HTERT RPE-1 (cell line): ENCODE measurements around the gene ALPI.

Experiments
- in situ Hi-C: fragments of 300-500 bp; cut with MboI; formaldehyde crosslinking; loops from 4 replicates; pipeline ENCODE4 v1.14.3; 2020; ENCODE audit warnings: low sequenced_read_pairs

The ALPI gene

DNA sequence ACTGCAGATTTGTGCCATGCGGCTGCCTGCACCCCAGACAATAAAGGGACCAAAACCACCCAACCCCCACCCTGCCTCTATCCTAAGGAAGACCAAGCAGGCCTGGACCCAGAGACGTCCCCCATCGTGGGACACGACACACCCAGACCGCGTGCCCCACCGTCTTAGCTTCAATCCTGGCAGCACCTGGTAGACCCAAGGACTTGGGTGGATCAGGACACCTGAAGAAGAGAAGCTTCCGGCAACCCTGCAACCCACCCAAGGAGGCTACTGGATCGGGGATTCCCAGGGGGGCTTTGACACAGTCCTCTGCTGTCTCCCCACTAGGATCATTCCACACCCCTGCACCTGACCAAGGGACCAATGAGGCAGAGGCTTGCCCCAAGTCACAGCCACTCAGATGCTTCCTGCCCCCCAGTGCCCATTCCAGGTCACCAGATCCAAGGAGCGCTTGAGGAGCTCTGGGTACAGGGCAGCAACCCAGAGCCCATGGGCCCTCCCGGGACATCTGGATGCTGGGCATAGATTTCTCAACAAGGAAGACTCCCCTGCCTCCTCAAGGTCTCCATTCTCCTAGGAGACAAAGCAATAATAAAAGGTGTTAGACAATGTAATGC is 3.6 kb downstream of the ALPI start:
- in situ Hi-C loops, result no loop called here

DNA sequence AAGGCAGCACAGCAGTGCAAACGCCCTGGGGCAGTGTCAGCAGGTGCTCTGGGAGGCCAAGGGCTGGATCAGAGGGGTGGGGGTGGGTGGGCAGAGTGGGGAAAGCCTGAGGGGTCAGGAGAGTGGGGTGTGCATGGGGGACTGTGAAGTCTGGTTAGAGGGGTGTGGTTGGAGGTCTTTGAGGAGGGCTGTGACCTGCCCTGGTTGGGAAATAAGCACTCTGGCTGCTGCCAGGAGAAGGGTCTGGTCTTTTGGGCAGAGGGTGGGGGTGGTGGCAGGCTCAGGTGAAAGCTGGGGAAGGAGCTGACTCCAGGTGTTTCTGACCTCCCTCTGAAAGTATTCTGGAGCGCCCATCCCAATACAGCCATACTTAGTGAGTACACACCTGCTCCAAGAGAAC is 4.2 kb downstream of the ALPI start:
- in situ Hi-C loops, result no loop called here

- in situ Hi-C loops, result no loop called here
These were observed 8.0 kb downstream of the ALPI start for GRCh38 chr2:232463701-232464543.

DNA sequence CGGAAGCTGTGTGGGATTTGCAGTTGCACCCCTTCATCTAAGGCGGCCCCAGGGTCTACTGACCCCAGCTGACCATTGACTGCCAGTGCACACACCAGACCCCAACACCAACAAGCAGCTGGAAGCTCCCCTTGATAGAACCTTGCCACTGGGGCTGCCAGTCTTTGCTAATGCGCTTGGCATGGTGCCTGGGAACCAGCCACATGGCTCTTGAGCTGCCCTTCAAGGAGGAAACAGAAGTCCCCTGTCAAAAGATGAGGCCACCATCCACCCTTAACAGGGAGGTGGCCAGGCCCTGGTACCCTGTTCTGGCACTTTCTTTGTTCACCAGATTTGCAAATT is 8.6 kb downstream of the ALPI start:
- in situ Hi-C loops, result no loop called here

- in situ Hi-C loops, result no loop called here
These were observed 9.1 kb downstream of the ALPI start for GRCh38 chr2:232465061-232465460.

DNA sequence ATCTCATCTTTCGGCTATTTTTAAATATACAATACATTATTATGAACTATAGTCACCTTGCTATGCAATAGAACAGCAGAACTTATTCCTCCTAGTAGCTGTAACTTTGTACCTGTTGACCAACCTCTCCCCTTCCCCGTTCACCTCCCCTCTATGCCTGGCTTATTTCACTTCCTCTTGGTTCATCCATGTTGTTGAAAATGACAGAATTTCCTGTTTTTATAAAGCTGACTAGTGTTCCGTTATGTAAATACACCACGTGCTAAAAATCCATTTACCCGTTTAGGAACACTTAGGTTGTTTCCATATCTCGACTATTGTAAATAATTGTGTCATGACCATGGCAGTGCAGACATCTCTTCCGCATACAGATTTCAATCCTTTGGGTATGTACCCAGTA is 10.3 kb downstream of the ALPI start:
- in situ Hi-C loops, result no loop called here

- in situ Hi-C loops, result no loop called here
These were observed 17.5 kb downstream of the ALPI start for GRCh38 chr2:232473467-232473890.

DNA sequence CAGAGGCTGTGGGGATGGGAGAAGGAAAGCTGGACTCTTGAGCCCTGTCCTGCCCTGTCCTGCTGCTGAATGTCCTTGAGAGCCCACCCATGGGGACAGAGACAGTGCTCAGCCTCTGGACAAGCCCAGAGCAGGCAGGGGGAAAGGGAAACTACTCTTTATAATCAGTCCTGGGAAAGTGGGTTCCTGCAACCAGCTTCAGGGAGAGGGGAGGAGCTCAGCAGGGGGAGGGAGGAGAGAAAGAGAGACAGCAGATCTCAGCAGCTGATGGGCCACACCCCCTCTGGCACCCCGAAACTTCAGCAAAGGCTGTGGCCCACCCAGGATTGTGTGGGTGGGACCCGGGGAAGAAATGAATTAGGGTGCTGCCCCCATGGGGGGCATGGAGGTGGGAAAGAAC is 20.1 kb downstream of the ALPI start:
- in situ Hi-C loops, result no loop called here

DNA sequence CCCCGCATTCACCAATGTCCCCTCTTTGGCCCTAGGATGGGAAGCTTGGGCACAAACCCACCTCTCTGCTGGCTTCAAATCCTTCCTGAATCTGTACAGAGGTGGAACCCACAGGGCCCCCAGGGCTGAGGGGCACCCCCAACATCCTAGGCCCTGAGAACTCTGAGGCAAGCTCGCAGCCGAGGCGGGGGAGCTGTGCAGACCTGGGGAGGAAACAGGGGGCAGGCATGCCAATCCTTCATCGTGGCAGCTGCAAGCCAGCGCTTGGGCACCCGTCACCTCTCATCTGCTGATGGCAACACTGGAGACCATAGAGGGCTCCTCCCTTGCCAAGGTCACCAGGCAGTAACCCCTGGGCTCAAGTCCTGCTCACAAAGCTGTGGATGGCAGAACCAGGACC is 20.8 kb downstream of the ALPI start:
- in situ Hi-C loops, result no loop called here

GRCh38 chr2:232477751-232478510 is 22.0 kb downstream of the ALPI start:
- in situ Hi-C loops, result no loop called here

DNA sequence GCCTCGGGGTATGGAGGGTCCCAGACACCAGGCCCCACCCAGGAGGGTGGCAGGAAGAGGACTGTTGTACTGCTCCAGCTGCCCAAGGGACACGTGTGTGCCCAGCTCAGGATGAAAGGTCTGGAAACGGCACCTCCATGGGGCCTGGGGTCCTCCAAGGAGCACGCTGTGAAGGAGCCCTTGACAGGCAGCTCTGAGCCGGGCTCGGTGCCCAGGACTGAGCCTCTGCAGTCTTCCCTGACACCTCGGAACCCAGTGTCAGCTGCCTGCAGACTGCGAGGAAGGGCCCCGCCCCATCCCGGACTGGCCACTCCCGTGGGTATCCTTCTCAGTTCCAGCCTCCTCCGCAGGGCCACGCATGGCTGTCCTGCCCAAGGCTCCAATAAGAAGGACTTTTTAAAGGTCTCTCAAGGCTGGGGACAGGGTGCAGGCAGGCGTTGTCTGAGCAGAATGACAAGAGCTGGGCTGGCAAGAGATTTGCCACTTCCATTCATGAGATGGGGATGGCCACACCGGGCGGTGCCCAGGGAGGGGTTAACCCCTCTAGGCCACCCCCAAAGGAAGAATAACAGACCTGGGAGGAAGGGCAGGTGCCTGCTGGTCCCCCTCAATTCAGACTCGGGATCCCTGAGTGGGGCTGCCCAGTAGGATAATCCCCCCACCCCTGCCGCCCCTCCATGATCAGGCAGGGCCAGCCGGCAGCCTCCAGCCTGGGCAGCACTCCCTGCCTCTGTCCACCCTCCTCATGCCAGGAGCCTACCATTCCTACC is 22.8 kb downstream of the ALPI start:
- in situ Hi-C loops, result no loop called here

DNA sequence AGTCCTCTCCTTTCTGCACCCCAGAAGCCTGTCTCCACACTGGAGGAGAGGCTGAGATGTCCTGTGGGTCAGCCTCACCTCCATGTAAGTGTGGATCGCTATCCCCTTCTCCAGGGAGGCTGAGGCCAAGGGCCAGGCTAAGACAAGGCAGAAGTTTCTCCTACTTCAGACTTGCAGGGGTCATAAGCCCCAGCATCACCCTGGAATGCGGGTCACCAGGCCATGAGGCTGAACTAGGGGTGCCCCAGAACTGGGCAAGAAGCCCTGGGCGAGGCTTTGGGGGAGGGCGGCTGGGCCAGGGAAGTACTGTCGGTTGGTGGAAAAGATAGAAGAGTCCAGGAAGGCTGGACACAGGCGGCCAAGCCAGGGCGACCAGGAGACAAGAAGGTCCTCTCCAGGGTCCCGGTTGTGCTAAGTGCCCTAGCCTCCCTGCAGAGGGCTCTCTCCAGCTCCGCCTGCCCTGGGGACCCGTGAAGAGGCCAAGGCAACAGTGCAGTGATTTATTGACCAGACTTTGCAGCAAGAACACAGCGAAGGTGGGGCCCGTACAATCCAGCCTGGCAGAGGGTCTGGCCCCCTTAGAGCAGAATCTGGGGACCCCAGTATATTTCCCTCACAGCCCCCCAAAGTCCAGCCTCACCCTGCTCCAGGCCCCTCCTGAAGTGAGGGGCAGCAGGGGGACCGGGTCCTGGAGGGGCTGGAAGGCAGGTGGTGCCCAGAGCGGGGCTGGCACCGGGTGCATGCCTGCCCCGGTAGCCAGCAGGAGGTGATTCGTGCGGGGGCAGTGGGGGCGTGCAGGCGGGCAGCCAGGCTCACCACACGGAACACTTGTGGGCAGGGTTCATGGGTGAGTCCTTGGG is 23.6 kb downstream of the ALPI start:
- in situ Hi-C loops, result no loop called here

DNA sequence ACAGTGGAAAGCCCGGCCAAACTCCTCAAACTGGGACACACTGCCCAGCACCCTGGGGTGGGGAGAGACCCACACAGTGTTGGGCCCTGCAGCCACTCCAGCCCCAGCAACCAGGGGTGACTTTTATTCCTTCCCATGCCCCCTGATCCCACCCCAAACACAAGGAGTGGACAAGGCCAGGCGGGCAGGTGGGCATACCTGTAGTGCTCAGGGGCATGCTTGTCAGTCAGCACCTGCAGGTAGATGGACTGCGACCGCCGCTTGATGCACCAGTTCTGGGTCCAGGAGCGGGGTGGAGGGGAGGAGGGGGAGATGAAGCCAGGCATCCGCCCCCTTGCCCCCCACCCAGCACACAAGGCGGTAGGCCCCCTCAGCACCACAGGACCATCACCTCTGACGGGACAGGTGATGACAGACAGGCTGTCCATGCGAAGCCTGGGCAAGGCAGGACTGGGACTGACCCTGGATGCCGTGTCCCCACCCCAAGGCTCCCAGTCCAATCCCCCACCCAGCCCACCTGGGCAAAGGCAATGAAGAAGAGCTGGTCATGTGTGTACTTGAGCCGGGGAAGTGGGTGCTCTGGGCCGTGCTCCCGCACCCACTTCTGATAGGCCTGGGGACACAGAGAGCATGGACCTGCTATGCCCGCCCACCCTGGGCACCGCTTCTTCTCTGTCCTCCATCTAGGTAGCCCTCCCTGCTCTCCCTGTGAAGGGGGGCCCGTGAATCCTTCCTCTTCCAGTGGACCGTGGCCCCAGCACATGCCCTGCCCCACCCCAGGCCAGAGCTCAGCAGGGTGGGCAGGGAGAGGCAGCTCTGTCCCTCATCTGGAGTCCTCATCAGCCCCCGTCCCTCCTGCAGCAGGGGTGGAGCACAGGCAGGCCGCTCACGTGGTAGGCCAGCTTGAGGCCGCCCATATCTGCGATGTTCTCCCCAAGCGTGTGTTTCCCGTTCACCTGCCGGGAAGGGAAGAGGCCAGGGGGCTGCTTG is 24.5 kb downstream of the ALPI start:
- in situ Hi-C loops, result no loop called here

- in situ Hi-C loops, result no loop called here
These were observed 25.6 kb downstream of the ALPI start for GRCh38 chr2:232481322-232482140.

DNA sequence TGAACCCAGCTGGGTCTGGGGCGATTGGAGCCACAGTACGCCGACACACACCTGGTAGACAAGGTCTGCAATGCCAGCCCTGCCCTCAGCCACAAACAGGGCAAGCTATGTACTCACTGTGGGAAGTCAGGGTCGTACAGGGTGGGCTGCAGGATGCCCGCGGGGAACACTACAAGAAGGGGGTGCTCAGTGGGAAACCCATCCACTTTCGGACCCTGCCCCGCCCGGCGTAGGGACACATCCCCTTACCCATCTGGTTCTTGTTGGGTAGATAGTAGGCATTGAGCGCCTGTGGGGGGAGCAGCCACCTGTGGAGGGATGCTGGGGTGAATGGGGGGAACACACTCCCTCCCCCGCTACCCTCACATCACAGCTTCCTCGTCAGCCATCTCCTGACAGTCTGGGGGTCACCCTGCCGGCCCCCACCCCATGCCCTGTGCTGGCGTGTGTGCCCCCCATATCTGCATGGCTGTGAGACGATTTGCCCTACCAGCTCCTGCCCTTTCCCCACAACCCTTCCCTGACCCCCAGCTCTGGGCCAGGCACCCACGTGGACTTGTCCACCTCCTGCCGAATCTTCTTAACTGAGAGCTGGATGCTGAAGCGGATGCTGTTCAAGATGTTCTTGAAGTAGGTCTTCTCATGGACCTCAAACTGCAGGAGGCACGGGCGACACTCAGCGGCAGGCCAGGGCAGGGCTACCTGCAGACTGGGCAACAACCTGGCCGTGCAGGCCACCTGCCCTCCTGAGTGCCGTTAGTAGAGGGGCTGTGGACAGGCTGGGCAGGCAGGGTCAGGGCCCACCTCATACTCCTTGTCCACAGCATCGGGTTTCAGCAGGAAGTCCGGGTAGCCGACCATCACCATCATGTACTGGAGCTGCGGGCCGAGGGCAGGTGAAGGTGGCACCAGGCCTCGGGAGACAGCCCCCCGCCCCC is 26.6 kb downstream of the ALPI start:
- in situ Hi-C loops, result no loop called here

GRCh38 chr2:232483311-232483922 is 27.5 kb downstream of the ALPI start:
- in situ Hi-C loops, result no loop called here
